NCI-H1436 treated with DMSO at 0.1 percent for 48 hours (cell line): ENCODE results near the gene GRIN2B.

Experiments
- DNase-seq: peaks from one replicate; lab custom pipeline; 2025; lab: John Stamatoyannopoulos, UW

GRIN2B gene

GRCh38 chr12:13981296-13981962 lies at the start of gene GRIN2B:
GRIN2B (minus strand) TSS chr12:13981602; CDS start chr12:13866208, 115,394 bp downstream.
- no peak for DNase-seq

GRCh38 chr12:14026537-14026936 lies 45.1 kb upstream of the GRIN2B start:
- DNase-seq: no peak

GRCh38 chr12:14024591-14024990 lies 43.2 kb upstream of the GRIN2B start:
- DNase-seq: no peak

GRCh38 chr12:14018080-14018479 lies 36.7 kb upstream of the GRIN2B start:
- DNase-seq: no peak

- no peak for DNase-seq
Measured at GRCh38 chr12:14010989-14011388, 29.6 kb upstream of the GRIN2B start.

- DNase-seq: no peak
Measured at GRCh38 chr12:14007639-14008038, 26.2 kb upstream of the GRIN2B start.

- DNase-seq: no peak
Measured at GRCh38 chr12:13992585-13992984, 11.2 kb upstream of the GRIN2B start.

GRCh38 chr12:13992106-13992505 lies 10.7 kb upstream of the GRIN2B start:
- no peak for DNase-seq

GRCh38 chr12:13986031-13986430 lies 4.6 kb upstream of the GRIN2B start:
- no peak for DNase-seq

GRCh38 chr12:13981990-13982389 lies 588 bp upstream of the GRIN2B start:
- no peak for DNase-seq

GRCh38 chr12:13980538-13981295 lies 685 bp downstream of the GRIN2B start:
- no peak for DNase-seq

GRCh38 chr12:13979772-13980378 lies 1.5 kb downstream of the GRIN2B start:
- DNase-seq: no peak

- no peak for DNase-seq
Measured at GRCh38 chr12:13978876-13979275, 2.5 kb downstream of the GRIN2B start.

- no peak for DNase-seq
Measured at GRCh38 chr12:13976880-13977279, 4.5 kb downstream of the GRIN2B start.

GRCh38 chr12:13976028-13976584 lies 5.3 kb downstream of the GRIN2B start:
- no peak for DNase-seq

GRCh38 chr12:13973996-13974395 lies 7.4 kb downstream of the GRIN2B start:
- no peak for DNase-seq

GRCh38 chr12:13970803-13971202 lies 10.6 kb downstream of the GRIN2B start:
- DNase-seq: no peak

- DNase-seq: no peak
Measured at GRCh38 chr12:13968281-13968680, 13.1 kb downstream of the GRIN2B start.

GRCh38 chr12:13964666-13965065 lies 16.7 kb downstream of the GRIN2B start:
- no peak for DNase-seq

GRCh38 chr12:13962699-13963098 lies 18.7 kb downstream of the GRIN2B start:
- no peak for DNase-seq

GRCh38 chr12:13961971-13962370 lies 19.4 kb downstream of the GRIN2B start:
- DNase-seq: no peak

GRCh38 chr12:13959131-13959723 lies 22.2 kb downstream of the GRIN2B start:
- DNase-seq: no peak
